ENCODE measurements around the gene TCAF1.
A peak's percentile ranks its signal among the peaks of the same experiment; 100 is the strongest.

The TCAF1 gene, protein sequence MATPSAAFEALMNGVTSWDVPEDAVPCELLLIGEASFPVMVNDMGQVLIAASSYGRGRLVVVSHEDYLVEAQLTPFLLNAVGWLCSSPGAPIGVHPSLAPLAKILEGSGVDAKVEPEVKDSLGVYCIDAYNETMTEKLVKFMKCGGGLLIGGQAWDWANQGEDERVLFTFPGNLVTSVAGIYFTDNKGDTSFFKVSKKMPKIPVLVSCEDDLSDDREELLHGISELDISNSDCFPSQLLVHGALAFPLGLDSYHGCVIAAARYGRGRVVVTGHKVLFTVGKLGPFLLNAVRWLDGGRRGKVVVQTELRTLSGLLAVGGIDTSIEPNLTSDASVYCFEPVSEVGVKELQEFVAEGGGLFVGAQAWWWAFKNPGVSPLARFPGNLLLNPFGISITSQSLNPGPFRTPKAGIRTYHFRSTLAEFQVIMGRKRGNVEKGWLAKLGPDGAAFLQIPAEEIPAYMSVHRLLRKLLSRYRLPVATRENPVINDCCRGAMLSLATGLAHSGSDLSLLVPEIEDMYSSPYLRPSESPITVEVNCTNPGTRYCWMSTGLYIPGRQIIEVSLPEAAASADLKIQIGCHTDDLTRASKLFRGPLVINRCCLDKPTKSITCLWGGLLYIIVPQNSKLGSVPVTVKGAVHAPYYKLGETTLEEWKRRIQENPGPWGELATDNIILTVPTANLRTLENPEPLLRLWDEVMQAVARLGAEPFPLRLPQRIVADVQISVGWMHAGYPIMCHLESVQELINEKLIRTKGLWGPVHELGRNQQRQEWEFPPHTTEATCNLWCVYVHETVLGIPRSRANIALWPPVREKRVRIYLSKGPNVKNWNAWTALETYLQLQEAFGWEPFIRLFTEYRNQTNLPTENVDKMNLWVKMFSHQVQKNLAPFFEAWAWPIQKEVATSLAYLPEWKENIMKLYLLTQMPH

DNA sequence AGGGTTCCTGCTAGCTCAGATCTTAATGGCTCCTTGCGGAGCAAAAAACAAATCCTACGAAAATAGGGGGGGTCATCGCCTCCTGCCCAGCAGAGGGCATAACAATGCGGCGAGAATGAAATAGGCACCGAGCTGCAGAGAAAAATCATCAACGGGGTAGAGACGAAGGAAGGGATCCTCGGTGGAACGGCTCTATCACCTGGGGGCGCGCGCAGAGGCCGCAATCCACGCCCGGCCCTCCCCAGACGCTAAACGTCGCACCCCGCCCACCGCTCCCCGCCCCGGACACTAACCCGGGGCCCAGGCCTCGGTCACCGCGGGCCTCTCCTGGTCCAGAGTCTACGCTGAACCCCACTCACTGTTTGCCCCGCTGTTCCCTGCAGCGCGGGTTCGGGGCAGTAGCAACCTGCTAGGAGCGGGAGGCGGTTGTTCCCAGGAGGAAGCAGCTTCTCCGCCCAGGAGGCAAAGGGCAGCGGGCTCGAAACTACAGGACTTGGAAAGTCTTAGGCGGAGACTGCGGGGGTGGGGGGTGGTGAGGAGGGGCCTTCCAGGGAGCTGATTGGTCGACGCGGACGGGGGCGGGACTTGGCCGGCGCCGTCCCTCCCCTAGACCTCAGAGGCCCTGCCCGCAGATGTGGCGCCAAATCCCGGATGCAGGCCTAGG, at the start of gene TCAF1:
Gene TCAF1 (minus strand): TSS at position 509 of the 664 bp plus-strand sequence. CDS start 25,568 bp downstream, outside the sequence.
- POLR2A ChIA-PET = interaction anchor here (0.6 to 5.4 kb wide), 10 partner anchors 9 to 486 kb away, joined by 3 to 60 read pairs (median 4); no protein-coding TSS in a partner anchor
- peak; percentile 99 for DNase-seq (ENCODE audit: extremely low spot score)
- CTCF ChIA-PET = interaction anchor here (1.2 to 2.6 kb wide), 4 partner anchors 9 to 226 kb away, joined by 4 to 11 read pairs (median 6); no protein-coding TSS in a partner anchor
- TF ChIP-seq L3MBTL2 (conservative IDR thresholded peaks at IDR 0.05) = peak; percentile 53
- no peak for TF ChIP-seq SP1 (IDR thresholded peaks at IDR 0.05)

DNA sequence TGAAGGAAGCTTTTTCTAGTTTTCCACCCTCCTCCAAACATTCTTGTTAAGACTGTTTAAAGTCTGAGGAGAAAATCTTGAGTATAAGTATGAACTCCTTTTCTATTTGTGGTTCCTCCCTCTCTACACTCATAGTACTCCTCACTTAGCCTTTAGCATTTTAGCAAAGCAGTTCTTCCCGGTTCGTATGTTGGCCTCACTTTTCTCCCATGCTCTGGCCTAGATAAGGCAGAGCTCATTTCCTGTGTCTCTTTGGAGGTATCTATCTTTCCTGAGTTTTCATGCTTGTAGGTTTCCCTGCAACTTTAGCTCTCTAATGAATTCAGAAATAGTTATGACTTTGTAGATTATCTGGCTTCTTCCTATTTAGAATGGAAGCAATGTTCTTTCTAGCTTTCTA, 46.8 kb upstream of the TCAF1 start:
- ChIA-PET CTCF (no interaction called here), POLR2A (no interaction called here)
- DNase-seq (ENCODE audit: extremely low spot score) = no peak
- TF ChIP-seq SUZ12 (IDR thresholded peaks at IDR 0.05) = no peak

DNA sequence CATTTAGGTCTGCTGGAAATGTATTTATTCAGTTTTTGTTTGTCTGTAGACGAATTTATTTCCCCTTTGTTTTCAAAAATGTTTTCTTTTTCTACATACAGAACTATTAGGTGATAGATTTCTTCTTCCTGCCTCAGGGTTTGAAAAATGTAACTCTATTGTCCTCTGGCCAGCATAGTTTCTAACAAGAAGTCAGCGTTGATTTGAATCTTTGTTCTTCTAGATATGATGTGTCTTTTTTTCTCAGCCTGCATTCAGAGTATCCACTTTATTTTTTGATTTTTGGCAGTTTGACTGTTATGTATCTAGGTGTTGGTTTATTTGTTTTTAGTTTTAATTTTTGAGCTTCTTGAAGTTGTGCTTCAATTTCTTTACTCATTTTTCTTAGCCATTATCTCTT, 45.1 kb upstream of the TCAF1 start:
- ChIA-PET CTCF (no interaction called here), POLR2A (no interaction called here)
- DNase-seq (ENCODE audit: extremely low spot score) = no peak
- TF ChIP-seq FOXA1 (IDR thresholded peaks at IDR 0.05) (no peak), FOXM1 (IDR thresholded peaks at IDR 0.05; ENCODE audit: borderline replicate concordance) (no peak), ZNF384 (IDR thresholded peaks at IDR 0.05) (no peak), L3MBTL2 (conservative IDR thresholded peaks at IDR 0.05) (no peak), CTBP1 (IDR thresholded peaks at IDR 0.05; ENCODE audit: borderline replicate concordance) (no peak), BHLHE40 (IDR thresholded peaks at IDR 0.05; ENCODE audit: borderline replicate concordance) (no peak), NFRKB (IDR thresholded peaks at IDR 0.05) (no peak), SP1 (IDR thresholded peaks at IDR 0.05) (no peak), SUZ12 (IDR thresholded peaks at IDR 0.05) (no peak), LEF1 (IDR thresholded peaks at IDR 0.05; ENCODE audit: borderline replicate concordance) (no peak)
- TF ChIP-seq, protein P1, sequence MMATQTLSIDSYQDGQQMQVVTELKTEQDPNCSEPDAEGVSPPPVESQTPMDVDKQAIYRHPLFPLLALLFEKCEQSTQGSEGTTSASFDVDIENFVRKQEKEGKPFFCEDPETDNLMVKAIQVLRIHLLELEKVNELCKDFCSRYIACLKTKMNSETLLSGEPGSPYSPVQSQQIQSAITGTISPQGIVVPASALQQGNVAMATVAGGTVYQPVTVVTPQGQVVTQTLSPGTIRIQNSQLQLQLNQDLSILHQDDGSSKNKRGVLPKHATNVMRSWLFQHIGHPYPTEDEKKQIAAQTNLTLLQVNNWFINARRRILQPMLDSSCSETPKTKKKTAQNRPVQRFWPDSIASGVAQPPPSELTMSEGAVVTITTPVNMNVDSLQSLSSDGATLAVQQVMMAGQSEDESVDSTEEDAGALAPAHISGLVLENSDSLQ (IDR thresholded peaks at IDR 0.05) = no peak

DNA sequence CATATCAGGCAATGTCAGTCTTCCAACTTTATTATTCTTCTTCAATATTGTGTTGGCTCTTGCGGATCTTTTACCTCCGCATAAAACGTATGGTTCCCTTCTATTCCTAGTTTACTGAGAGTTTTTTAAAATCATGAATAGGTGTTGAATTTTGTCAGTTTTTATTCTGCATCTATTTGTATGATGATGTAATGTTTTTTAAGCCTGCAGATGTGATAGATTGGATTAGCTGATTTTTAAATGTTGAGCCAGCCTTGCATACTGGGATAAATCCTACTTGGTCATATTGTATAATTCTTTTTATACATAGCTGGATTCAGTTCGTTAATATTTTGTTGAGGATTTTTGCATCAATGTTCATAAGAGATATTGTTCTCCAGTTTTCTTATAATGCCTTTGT, 43.4 kb upstream of the TCAF1 start:
- DNase-seq (ENCODE audit: extremely low spot score) = no peak
- ChIA-PET POLR2A (no interaction called here), CTCF (no interaction called here)
- TF ChIP-seq HDGF (IDR thresholded peaks at IDR 0.05; ENCODE audit: borderline replicate concordance) = no peak
- no peak for TF ChIP-seq FOXK2 (IDR thresholded peaks at IDR 0.05)
- TF ChIP-seq L3MBTL2 (conservative IDR thresholded peaks at IDR 0.05) = no peak
- TF ChIP-seq ARNT (IDR thresholded peaks at IDR 0.05) = no peak
- no peak for TF ChIP-seq TARDBP (IDR thresholded peaks at IDR 0.05)
- TF ChIP-seq CTBP1 (IDR thresholded peaks at IDR 0.05; ENCODE audit: borderline replicate concordance) = no peak
- no peak for TF ChIP-seq SP1 (IDR thresholded peaks at IDR 0.05)
- TF ChIP-seq NFRKB (IDR thresholded peaks at IDR 0.05) = no peak
- TF ChIP-seq BHLHE40 (IDR thresholded peaks at IDR 0.05; ENCODE audit: borderline replicate concordance) = no peak
- no peak for TF ChIP-seq FOXM1 (IDR thresholded peaks at IDR 0.05; ENCODE audit: borderline replicate concordance)

DNA sequence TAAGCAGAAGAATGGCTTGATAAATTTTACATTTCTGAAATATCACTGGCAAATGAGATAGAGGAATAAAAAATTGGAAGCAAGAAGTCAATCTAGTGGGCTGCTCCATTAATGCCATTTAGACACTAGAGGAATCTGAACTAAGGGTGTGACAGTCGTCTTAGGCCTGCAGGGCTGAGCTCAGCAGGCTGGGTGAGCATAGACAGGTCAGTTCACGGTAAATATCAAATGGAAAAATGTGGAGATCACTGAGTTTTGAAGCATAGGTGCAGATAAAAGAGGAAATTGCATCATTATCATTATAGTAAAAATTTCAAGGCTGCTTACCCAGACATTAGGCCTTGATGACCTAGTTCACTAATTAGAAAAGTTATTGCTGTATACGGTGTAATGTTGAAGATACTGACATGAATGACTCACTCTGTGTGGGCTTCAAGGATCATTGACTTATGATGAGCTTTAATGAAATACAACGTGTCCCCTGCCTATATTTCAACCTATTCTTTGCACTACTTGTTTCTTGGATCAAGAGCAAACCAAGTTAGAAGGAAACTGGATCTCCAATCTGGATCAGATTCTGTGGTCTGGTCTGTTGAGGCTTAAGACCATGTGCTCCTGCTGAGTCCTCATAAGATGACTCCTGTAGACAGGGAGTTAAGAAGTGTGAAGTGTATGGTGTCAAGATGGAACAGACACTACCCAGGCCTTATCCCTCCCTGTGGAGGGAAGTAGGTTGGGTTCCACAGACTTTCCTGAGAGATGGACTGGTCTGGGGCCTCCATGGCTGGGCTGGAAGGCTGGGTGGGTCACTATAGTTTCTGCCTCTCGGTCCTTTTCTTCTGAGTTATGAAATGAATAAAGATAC, 36.6 kb upstream of the TCAF1 start:
- no peak for DNase-seq (ENCODE audit: extremely low spot score)
- TF ChIP-seq ARNT (IDR thresholded peaks at IDR 0.05) = no peak
- no peak for TF ChIP-seq TARDBP (IDR thresholded peaks at IDR 0.05)
- TF ChIP-seq FOXM1 (IDR thresholded peaks at IDR 0.05; ENCODE audit: borderline replicate concordance) = no peak
- TF ChIP-seq FOXK2 (IDR thresholded peaks at IDR 0.05) = no peak
- TF ChIP-seq SP1 (IDR thresholded peaks at IDR 0.05) = no peak
- no peak for TF ChIP-seq BHLHE40 (IDR thresholded peaks at IDR 0.05; ENCODE audit: borderline replicate concordance)
- TF ChIP-seq, protein P1 (IDR thresholded peaks at IDR 0.05) = no peak
- TF ChIP-seq L3MBTL2 (conservative IDR thresholded peaks at IDR 0.05) = no peak
- TF ChIP-seq ELF4 (IDR thresholded peaks at IDR 0.05) = no peak
- TF ChIP-seq SUZ12 (IDR thresholded peaks at IDR 0.05) = no peak
- no peak for TF ChIP-seq LEF1 (IDR thresholded peaks at IDR 0.05; ENCODE audit: borderline replicate concordance)
- no peak for TF ChIP-seq HDGF (IDR thresholded peaks at IDR 0.05; ENCODE audit: borderline replicate concordance)
- TF ChIP-seq FOXA1 (IDR thresholded peaks at IDR 0.05) = no peak
- TF ChIP-seq ZNF384 (IDR thresholded peaks at IDR 0.05) = no peak
- TF ChIP-seq CTBP1 (IDR thresholded peaks at IDR 0.05; ENCODE audit: borderline replicate concordance) = no peak
- no peak for TF ChIP-seq NFRKB (IDR thresholded peaks at IDR 0.05)
- CTCF ChIA-PET = no interaction called here
- POLR2A ChIA-PET = no interaction called here
